NCI-H1694 (cell line): ENCODE results near the gene SMARCA4.

Experiments used
- DNase-seq: peaks from one replicate; lab custom pipeline; 2025; lab: John Stamatoyannopoulos, UW

Gene SMARCA4

DNA sequence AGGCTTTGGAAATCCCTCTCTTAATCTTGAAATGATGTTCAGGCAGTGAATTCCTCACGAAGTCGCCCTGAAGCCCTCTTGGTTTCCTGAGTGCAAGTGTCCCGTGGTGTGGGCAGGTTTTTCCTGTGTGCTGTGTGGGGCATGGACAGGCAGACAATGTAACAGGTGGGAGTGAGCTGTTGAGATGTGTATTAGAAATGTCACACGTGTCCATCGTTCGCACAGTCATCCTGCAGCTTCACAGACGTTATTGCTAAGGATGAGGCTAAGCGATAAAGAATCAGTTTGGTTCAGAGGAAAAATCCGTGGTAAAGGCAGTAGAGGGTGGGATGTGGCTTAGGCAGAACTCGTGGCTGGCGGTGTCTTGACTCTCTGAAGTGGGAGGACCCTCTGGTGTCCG, 51.7 kb downstream of the SMARCA4 start:
- DNase-seq, result no peak

DNA sequence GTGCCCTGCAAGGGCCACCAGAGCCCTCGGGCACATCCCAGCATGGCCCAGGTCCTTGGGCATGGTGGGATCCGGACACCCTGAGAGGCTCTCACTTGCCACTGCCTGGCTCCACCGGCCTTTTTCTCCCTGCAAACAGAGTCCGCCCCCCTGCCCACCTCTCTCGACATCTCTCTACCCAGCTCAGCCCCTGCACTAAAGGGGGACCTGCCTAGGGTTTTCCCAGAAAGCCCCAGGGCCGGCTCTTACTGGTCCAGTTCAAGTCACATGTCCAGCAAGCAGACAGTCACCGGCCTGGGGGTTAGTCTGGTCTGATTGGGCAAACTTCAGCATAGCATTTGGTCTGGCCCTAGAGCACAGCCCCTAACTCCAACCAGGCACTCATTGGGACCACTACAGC, 52.9 kb downstream of the SMARCA4 start:
- DNase-seq, result no peak

DNA sequence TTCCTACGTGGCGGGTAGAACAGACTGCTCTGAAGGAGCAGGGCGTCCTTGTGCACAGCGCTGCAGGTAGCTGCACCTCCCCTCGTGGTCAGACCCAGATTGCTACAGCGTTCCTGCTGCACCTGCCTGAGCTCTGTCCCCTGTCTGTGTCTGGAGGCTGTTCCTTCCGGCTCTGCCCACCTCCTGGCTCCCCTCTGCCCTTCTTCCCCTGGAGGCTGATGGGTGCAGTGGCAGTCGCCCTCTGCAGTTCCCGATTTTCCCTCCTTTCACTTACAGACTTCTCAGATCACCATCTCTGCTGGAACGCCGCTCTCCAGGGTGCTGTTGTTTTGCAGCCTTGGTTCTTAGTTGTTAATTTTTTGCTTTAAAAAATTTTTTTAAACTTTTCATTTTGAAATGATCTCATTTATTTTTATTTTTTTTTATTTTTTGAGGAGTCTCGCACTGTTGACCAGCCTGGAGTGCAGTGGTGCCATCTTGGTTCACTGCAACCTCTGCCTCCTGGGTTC, 53.6 kb downstream of the SMARCA4 start:
- no peak for DNase-seq

DNA sequence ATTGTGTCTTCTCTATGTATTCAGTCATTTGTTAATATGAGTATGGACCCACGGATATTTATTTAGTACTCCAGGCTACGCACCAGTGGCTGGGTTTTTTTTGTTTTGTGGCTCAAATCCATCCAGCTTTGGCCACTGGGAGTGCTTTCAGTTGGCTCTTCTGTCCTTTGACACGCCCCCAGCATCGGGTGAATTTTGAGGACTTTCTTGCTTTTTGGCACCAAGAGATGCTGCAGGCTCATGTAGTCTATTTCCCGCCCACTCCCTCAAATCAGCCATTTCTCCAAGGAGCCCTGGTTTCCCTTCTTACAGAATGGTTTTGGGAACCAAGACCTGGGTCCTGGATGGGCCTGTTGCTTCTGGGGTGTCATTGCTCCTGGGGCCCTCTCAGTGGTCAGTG, 55.8 kb downstream of the SMARCA4 start:
- no peak for DNase-seq

DNA sequence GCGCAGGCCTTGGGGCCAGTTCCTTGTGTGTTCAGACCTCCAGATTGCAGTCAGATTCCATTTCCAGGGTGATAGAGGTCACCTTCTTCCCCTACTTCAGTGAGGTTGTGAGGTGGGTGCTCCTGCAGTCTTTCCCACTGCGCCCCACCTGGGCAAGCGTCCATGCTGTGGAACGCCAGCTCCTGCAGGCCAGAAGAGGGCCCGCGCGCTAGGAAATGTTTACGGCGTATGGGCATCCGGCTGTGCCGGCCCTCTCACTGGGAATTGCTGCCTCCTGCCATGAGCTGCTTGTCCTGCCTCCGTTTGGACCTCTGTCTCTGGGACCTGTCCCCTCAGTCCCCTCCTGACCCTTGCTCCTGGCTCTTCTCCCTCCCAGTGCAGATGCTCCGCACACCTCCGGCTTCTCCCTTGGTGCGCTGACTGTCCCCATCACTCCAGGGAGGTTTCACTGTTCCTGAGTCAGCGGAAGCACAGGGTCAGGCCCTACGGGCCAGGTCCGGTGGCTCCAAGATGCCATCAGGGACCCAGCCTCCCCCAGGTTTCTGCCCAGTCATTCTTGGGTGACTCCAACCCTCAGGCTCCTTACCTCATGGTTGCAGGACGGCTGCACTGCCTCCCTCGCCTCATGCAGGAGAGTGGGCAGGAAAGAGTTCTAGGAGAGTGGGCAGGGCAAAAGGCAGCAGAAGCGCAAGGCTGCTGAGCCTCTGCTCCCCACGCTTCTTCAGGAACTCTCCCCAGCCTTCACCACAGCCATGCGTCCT, 56.6 kb downstream of the SMARCA4 start:
- DNase-seq, result no peak

DNA sequence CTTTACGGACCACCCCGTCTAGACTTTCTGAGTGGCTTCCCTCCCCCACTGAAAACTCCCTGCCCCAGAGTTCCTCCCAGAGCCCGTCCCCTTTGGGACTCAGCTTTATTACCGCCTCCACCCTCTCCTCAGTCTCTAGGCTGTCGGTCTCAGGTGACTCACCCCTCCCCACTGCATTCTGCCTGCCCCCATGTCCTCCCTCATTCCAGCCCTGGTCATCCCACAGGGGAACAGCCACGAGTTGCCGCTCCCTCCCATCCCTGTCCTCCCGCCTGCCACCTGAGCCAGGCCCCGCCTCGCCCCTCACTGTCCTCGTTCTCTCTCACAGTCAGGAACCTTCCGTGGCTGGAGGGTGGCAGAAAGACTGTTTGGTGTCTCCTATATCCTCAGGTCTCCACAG, 57.3 kb downstream of the SMARCA4 start:
- DNase-seq, result no peak

DNA sequence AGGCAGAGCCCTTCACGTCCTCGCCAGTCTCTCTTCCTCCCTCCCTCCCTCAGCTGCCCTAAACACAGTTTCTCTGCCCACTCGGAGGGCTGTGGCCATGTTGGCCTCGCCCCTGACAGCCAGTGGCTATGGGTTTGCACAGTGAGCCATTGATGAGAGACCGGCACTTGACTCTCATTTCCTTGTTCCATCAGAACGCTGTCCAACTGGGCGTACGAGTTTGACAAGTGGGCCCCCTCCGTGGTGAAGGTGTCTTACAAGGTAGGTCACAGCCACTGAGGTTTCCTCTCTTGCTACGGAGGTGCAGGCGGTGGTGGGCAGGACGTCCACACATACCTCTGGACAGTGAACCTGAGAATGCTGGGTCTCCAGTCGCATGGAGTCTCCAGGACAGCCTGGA, 57.9 kb downstream of the SMARCA4 start:
- no peak for DNase-seq

DNA sequence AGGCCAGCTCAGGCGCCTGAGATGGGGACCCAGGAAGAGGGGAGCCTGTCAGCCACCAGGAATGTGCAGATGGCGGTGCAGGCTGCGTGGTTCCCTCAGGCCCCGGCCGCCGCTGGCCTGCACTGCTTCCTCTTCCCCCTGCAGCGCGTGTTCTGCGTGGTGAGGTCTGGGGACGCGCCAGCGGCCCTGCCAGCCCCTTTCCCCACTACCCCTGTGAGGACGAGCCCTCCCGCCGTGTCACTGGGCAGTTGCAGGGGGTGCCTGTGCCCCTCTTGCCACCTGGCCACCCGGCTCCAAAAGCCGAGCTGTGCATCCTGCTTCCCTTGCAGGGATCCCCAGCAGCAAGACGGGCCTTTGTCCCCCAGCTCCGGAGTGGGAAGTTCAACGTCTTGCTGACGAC, 58.4 kb downstream of the SMARCA4 start:
- no peak for DNase-seq

DNA sequence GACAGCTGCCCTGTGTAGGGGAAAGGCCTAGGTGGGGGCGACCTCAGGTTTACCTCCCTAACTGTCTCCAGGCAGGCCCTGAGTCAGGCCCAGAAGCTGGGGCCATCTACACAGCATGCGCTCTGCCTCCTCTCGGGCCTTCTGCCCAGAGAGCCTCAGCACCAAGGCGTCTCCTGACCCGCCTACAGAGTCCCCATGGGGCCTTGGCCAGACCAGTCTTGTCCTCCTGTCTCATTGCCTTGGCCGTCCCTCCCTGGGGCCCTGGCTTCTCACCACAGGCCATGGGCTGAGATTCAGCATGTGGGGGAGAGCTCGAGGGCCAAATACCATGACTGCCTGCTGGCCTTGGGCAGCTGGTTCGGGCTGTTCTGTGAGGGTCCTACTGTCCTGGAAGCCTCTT, 59.0 kb downstream of the SMARCA4 start:
- no peak for DNase-seq

DNA sequence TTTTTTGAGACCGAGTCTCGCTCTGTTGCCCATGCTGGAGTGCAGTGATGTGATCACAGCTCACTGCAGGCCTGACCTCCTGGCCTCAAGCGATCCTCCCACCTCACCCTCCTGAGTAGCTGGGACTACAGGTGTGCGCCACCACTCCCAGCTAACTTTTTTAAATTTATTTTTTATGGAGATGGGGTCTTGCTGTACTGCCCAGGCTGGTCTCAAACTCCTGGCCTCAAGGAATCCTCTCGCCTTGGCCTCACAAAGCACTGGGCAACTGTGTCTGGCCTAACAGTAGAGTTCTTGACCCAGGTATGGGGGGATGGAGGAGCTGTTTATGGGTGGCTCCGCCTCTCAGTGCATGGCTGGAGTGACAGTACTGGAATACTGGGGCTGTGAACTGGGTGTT, 59.6 kb downstream of the SMARCA4 start:
- DNase-seq, result no peak

DNA sequence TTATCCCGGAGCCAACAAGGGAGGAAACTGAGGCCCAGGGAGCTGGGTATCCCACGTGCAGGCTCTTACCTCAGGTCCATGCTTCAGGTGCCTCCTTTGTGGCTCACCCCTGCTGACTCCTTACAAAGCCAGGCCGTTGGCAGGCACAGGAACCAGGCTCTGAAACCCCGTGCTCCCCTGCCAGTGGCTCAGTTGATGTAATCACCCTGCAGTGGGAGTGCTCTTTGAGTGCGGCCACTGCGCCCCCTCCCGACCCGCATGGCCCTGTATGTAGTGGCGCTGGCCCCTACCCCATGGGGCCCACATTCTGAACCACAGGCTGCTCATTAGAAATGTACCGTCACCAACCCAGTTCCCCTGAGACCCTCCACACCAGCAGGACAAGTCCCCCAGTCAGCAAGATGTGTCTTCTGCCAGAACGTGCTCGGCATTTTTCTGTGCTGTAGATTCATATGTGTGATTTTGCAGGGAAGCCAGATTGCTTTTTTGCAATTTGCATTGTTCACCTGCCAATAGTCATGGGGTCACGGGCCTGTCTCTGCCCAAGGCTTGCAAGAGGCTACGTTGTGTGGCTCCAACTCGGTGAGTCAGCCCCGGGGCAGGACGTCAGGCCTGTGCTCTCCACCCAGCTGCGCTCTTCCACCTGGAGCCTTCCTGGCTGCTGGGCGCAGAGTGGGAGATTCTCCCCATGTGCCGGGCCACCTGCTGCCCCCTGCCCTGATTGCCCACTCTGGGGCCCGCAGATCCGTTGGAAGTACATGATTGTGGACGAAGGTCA, 60.3 kb downstream of the SMARCA4 start:
- DNase-seq, result no peak

DNA sequence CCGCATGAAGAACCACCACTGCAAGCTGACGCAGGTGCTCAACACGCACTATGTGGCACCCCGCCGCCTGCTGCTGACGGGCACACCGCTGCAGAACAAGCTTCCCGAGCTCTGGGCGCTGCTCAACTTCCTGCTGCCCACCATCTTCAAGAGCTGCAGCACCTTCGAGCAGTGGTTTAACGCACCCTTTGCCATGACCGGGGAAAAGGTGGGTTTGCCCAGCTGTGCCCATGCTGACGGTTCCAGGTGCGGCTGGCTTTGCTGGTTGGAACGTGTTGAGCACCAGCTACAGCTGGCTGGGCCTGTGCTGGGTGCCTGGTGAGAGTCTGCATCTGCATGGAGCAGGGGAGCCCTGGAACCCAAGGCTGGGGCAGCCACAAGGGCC, 60.9 kb downstream of the SMARCA4 start:
- no peak for DNase-seq

DNA sequence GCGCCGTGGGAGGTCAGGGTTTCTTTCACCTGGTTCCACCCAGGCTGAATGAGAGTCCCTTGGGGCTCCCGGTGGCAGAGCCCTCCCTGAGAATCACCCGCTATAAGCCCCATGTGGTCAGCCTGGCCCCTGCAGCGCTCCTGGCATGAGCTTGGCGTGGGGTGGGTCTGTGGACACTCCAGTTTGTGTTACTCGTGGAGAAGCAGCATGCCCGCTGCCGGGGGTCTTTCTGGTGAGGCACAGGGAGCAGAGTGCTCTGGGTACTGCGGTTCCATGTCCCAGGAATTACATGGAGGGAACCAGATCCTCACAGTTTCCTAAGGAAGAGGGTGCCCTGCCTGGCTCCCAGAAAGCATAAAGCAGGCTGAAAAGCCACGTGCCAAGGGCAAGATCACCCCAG, 62.2 kb downstream of the SMARCA4 start:
- DNase-seq, result no peak

DNA sequence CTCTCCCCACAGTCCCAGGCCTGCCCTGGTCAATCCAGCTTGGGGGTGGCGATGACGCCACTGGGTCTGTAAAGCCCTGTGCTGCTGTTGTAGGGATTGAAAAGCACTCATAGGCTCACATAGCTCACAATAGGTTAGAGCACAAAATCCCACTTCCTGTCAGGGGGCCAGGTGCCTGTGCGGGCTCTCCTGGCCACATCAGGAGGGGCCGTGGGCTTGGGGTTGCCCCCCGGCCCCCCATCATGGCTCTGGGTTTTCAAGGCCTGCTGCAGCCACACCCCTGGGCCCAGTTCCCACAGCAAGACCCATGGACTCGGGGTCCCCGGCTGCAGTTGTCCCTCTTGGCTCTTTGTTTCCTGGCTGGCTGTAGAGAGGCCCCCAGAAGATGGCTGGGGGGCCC, 62.9 kb downstream of the SMARCA4 start:
- DNase-seq, result no peak

DNA sequence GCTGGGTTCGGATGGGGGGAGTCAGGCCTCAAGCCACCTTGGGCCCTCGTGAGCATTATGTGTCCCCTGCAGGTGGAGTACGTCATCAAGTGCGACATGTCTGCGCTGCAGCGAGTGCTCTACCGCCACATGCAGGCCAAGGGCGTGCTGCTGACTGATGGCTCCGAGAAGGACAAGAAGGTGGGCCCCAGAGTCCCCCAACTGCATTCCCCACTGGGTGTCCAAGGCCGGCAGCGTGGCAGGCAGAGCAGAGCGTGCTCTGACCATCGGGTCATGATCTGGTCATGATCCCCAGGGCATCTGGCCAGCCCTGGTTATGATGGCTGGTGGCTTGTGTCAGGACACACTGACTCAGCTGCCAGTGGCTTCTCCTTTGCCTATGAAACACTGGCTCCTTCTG, 63.4 kb downstream of the SMARCA4 start:
- DNase-seq, result no peak

DNA sequence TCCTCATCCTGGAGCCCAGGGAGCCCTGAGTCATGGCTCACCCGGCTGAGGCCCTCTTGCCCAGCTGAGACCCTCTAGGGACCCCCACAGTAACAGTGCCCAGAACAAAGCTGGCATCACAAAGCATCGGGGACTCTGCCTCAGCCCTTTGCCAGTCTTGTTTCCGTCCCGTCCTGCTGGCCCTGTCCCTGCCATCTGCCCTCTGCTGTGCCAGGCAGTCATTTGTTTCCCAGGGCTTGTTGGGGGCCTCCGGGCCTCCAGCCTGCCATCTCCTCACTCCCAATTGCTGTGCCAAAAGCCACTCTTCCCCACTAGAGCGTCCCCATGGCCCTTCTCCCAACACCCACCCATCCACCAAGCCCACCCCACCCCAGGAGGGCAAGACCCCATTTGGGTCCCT, 64.2 kb downstream of the SMARCA4 start:
- no peak for DNase-seq

DNA sequence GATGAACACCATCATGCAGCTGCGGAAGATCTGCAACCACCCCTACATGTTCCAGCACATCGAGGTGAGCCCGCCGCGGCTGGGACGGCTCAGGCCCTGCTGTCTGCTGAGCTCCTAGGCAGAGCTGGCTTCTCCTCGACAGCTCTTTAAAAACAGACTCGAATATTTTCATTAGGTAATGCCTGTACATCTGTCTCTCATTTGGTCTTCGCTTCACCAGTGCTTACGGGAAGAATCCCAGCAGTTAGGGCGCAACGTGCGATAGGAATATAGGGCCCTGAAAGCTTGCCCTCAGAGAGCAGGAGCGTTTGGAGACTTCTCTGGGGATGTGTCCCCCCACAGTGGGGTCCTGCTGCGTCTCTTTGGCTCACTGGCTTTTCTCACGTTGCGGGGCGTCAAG, 64.6 kb downstream of the SMARCA4 start:
- no peak for DNase-seq

DNA sequence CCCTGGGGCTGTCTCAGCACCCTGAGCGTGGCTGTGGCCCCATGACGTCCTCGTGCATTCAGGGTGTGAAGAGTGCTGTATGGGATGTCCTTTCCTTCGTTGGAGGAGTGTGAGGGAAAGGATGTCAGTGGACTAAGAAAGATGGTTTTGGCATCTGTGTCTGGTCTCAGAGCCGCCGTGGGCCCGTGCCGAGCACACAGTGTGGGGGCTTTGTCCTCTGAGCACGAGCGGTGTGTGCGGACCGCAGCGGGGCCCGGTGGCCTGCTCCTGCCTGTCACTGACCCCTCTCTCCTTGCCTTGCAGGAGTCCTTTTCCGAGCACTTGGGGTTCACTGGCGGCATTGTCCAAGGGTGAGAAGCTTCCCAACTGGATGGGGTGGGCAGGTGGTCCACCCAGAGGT, 65.2 kb downstream of the SMARCA4 start:
- DNase-seq, result no peak

DNA sequence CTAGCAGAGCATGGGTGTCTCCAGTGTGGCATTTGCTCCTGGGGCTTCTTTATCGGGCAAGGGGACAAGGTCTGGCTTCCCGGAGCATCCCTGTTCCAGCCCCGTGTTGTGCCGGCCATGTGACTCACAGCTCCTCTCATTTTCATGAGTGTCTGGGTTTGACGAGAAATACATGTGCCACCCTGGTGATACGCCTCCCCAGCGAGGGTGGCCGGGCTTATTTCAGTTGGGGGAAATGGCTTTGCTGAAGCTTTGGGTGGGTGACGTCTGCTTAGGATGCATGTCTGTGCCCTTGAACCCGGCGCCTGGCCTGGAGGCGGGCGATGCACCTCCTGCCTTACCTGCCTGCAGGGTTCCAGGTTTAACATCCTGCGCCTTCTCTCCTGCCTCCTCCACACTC, 66.6 kb downstream of the SMARCA4 start:
- no peak for DNase-seq

DNA sequence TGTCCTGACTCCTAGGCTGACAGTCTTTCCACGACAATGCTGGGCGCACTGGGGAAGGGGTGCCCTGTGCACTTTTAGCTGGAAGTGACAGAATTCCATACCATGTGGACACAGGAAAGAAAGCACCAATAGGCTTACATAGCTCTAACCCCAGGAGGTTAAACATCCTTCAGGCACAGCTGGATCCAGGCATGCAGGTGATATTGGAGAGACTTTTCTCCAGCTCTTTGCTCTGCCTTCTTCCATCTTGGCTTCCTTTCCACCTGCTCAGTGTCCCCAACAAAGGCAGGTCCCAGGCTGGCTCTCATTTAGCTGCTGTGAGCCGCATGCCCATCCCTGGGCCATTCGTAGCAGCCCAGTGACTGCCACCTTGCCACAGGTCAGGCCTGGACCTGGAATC, 67.3 kb downstream of the SMARCA4 start:
- DNase-seq, result no peak

DNA sequence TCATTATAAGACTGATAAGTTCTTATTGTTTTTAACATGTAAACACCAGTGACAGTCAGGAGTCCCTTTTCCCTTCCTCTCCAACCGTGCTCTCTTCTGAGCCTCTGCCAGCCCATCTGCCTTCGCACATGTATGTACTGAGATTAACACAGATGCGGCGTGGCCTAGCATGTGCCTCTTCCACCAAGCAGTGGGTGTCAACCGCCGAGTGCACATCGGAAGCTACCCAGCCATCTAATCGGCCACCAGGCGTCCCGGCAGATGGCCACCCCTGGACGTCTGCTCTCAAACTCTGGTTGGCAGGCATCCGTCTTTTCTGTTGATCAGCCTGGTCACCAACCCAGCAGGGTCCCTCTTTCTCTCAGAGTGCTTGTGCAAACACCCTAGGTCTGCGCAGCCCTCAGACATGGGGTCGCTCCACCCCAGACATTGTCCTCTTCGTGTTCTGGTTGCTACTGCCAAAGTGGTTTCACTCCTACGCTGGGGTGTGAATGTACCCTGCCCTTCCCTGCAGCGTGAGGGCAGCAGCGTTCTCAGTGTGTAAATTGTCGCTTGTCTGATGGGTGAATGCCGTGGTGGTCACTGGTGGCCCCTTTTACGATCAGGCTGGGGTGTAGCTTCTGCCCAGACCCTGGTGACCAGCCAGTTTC, 70.7 kb downstream of the SMARCA4 start:
- DNase-seq, result peak; percentile 44

DNA sequence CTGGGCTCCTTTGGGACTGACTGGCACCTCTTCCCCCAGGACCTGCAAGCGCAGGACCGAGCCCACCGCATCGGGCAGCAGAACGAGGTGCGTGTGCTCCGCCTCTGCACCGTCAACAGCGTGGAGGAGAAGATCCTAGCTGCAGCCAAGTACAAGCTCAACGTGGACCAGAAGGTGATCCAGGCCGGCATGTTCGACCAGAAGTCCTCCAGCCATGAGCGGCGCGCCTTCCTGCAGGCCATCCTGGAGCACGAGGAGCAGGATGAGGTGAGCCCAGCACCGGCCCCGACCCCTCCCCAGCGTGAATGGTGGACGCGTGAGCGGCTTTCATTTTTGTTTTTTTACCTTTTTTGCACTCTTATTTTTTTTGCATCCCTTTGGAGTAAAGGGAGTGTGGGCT, 72.4 kb downstream of the SMARCA4 start:
- no peak for DNase-seq

DNA sequence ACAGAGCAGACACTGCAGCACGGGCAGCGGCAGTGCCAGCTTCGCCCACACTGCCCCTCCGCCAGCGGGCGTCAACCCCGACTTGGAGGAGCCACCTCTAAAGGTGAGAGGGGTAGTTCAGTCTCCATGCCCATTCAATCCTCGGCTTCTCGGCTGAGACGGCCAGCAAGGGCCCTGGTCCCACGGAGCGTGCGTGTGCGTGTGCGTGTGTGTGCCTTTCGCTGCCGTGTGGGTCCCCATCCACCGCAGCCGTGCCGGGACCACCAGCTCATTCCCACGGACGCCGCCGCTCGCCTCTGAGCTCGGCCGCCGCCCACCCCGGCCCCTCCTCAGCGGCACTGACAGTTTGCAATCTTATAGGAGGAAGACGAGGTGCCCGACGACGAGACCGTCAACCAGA, 72.9 kb downstream of the SMARCA4 start:
- no peak for DNase-seq
